Measurements from ENCODE around the gene WDR86. TPM values are rescaled to one million over a fixed set of nuclear protein-coding genes. Genes with fewer than 3 reads are reported as not detected.

WDR86 gene
- polyA plus RNA-seq, 3 donors from 2014 or later, result 0.75 to 2.2 (median 2.2) TPM

- Mint-ChIP-seq H3K9me3 (no peaks in the 10 kb centered on the region), H3K36me3 (peaks cover 4 to 9% (median 8%) of the 10 kb centered on the region in 3 donors), H3K27ac (peak within 1 kb of the TSS; percentile 93 to 97 (median 94)), H3K4me1 (peaks cover 23 to 29% of the 10 kb centered on the region in 2 donors), H3K4me3 (peak within 1 kb of the TSS; percentile 89 to 96 (median 91)), H3K27me3 (ENCODE audit: low read depth in 3 of 3) (peaks cover 6 to 14% (median 6%) of the 10 kb centered on the region in 3 donors)
- peak; percentile 92 to 93 (median 93) for DNase-seq
Measured at GRCh38 chr7:151341357-151342101, 68.3 kb downstream of the WDR86 start, which contains the start of gene NUB1. TSS of gene NUB1 (plus strand) at chr7:151341812. CDS start at chr7:151345350, 3,538 bp downstream.

- peak overlapping the region; percentile 88 to 96 (median 94) for H3K27ac Mint-ChIP-seq
Measured at GRCh38 chr7:151340794-151341356, 69.0 kb downstream of the WDR86 start.

GRCh38 chr7:151339651-151340382 is 70.0 kb downstream of the WDR86 start:
- Mint-ChIP-seq H3K36me3 (peaks cover 0 to 4% (median 0%) of the 10 kb centered on the region in 3 donors), H3K27me3 (ENCODE audit: low read depth in 3 of 3) (peaks cover 6 to 14% (median 6%) of the 10 kb centered on the region in 3 donors), H3K4me1 (peaks cover 23 to 29% of the 10 kb centered on the region in 2 donors), H3K4me3 (peak overlapping the region in 4 of 5 donors; percentile 8 to 92 (median 43)), H3K9me3 (no peaks in the 10 kb centered on the region), H3K27ac (peak overlapping the region; percentile 88 to 96 (median 94))
- DNase-seq, result peak; percentile 22 to 34 (median 29)

More at GRCh38 chr7:151340794-151341356, 69.0 kb downstream of the WDR86 start:
- DNase-seq, result no peak
- Mint-ChIP-seq H3K4me3 (peak overlapping the region; percentile 35 to 92 (median 89)), H3K4me1 (peaks cover 23 to 29% of the 10 kb centered on the region in 2 donors), H3K27me3 (ENCODE audit: low read depth in 3 of 3) (peaks cover 6 to 14% (median 6%) of the 10 kb centered on the region in 3 donors), H3K9me3 (no peaks in the 10 kb centered on the region), H3K36me3 (peaks cover 4 to 9% (median 6%) of the 10 kb centered on the region in 3 donors)

GRCh38 chr7:151338809-151339208 is 71.0 kb downstream of the WDR86 start:
- Mint-ChIP-seq H3K4me1 (peaks cover 23 to 29% of the 10 kb centered on the region in 2 donors), H3K27ac (peak overlapping the region in 1 of 6 donors; percentile 29), H3K9me3 (no peaks in the 10 kb centered on the region), H3K4me3 (no peak overlapping the region), H3K27me3 (ENCODE audit: low read depth in 3 of 3) (peaks cover 6 to 14% (median 6%) of the 10 kb centered on the region in 3 donors), H3K36me3 (peaks cover 0 to 4% (median 0%) of the 10 kb centered on the region in 3 donors)
- no peak for DNase-seq

- peaks cover 15 to 18% of the 10 kb centered on the region in 2 donors for H3K4me1 Mint-ChIP-seq
- peaks cover 6 to 12% (median 6%) of the 10 kb centered on the region in 3 donors for H3K27me3 Mint-ChIP-seq (ENCODE audit: low read depth in 3 of 3)
- H3K27ac Mint-ChIP-seq, result no peak overlapping the region
- DNase-seq, result no peak
- H3K4me3 Mint-ChIP-seq, result no peak overlapping the region
- H3K36me3 Mint-ChIP-seq, result no peaks in the 10 kb centered on the region
- H3K9me3 Mint-ChIP-seq, result no peaks in the 10 kb centered on the region
Measured at GRCh38 chr7:151337346-151337745, 72.5 kb downstream of the WDR86 start.

GRCh38 chr7:151336027-151336708 is 73.7 kb downstream of the WDR86 start:
- H3K4me3 Mint-ChIP-seq, result no peak overlapping the region
- no peaks in the 10 kb centered on the region for H3K36me3 Mint-ChIP-seq
- no peak for DNase-seq
- H3K27me3 Mint-ChIP-seq (ENCODE audit: low read depth in 3 of 3), result peaks cover 0 to 4% (median 3%) of the 10 kb centered on the region in 3 donors
- H3K9me3 Mint-ChIP-seq, result no peaks in the 10 kb centered on the region
- H3K27ac Mint-ChIP-seq, result no peak overlapping the region
- H3K4me1 Mint-ChIP-seq, result peaks cover 12 to 15% of the 10 kb centered on the region in 2 donors

- Mint-ChIP-seq H3K27ac (peak overlapping the region in 1 of 6 donors; percentile 61), H3K4me3 (no peak overlapping the region)
Measured at GRCh38 chr7:151334628-151335027, 75.2 kb downstream of the WDR86 start.

More at GRCh38 chr7:151334628-151335027, 75.2 kb downstream of the WDR86 start:
- no peak for DNase-seq
- Mint-ChIP-seq H3K9me3 (no peaks in the 10 kb centered on the region), H3K4me1 (peaks cover under 1% of the 10 kb centered on the region in 2 donors), H3K27me3 (ENCODE audit: low read depth in 3 of 3) (peaks cover 0 to 4% (median 0%) of the 10 kb centered on the region in 3 donors), H3K36me3 (no peaks in the 10 kb centered on the region)

Other genes starting within 250 kb of the WDR86 start
- gene GBX1, start 242.3 kb downstream of the WDR86 start, polyA plus RNA-seq, result not detected
- gene ASB10, start 222.8 kb downstream of the WDR86 start, polyA plus RNA-seq, result not detected
- not detected for gene H2BK1, start 199.6 kb downstream of the WDR86 start, polyA plus RNA-seq
- 10 to 100 TPM; 24.2 to 35.4 (median 31.7) TPM for gene ABCF2, start 182.8 kb downstream of the WDR86 start, polyA plus RNA-seq
- gene CHPF2, start 177.6 kb downstream of the WDR86 start, polyA plus RNA-seq, result 10 to 100 TPM; 23.0 to 39.2 (median 35.4) TPM
- 1 to 10 TPM; 1.2 to 3.9 (median 2.6) TPM for gene SMARCD3, start 161.3 kb downstream of the WDR86 start, polyA plus RNA-seq
- gene NUB1, start 68.2 kb downstream of the WDR86 start, polyA plus RNA-seq, result 10 to 100 TPM; 49.8 to 85.4 (median 77.4) TPM
- not detected for gene CRYGN, start 30.1 kb upstream of the WDR86 start, polyA plus RNA-seq
- 10 to 100 TPM; 61.2 to 70.2 (median 61.8) TPM for gene RHEB, start 109.9 kb upstream of the WDR86 start, polyA plus RNA-seq

Measured in immature natural killer cell (primary cell).